ENCODE measurements around the gene VGF.

Gene VGF

DNA sequence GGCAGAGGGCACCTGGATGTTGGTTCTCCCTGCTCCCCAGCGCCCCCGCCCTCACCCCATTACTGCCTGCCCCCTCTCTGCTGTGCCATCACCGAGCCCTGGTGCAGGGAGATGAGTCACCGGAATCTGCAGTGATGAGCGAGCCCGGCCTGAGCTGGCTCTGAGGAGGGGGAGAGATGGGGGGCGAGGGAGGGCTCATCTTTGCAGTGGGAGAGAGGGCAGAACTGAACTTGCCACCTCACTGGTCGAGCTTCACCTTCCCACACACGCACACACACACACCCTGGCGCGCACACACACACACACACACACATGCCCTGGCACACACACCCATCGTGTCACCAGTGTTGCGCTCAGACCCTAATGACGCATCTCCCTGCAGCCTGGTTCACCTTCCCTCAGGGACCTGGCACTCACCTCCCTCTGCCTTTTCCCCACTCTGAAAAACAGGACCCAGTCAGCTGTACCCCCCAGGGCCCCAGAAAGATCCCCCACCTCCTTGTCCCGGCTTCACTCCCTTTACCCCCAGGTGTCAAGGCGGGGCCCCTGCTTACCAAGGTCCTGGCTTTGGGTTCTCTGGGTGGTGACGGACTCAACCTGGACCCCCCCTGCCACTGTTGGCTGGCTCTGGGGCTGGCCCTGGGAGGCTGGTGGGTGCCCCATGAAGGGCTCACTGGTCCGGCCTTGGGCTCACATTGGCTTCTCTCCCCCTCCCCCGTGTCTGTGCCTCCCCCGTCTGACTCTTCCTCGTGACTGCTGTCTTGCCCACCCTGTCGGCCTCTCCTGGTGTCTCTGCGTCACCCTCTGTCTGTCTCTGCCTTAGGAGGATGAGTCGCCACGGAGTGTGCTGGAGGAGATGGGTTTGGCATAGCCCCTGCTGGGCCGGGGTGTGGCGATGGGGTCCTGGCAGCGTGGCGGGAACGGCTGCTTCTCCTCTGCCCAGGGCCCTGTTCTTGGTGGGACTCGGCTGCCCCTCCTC lies 5.4 kb downstream of the VGF start (continued):
- TF ChIP-seq FEZF1 (tag by site-specific recombination; IDR thresholded peaks at IDR 0.05) (no peak), ZNF777 (tag by site-specific recombination; IDR thresholded peaks at IDR 0.05; ENCODE audit: borderline replicate concordance) (no peak), ZNF747 (tag by site-specific recombination; IDR thresholded peaks at IDR 0.05) (0 out of 2 replicates have a peak, but pooled peaks have one; percentile 24), KLF16 (tag by site-specific recombination; IDR thresholded peaks at IDR 0.05) (no peak), BCL11B (tag by site-specific recombination; IDR thresholded peaks at IDR 0.05; ENCODE audit: low read depth) (no peak), ZNF184 (tag by site-specific recombination; IDR thresholded peaks at IDR 0.05) (no peak), ZNF248 (tag by site-specific recombination; IDR thresholded peaks at IDR 0.05) (no peak), MEIS1 (CRISPR knock-in tag; IDR thresholded peaks at IDR 0.05; ENCODE audit: borderline replicate concordance) (no peak), EGR2 (tag by site-specific recombination; IDR thresholded peaks at IDR 0.05; ENCODE audit: low read depth) (peak; percentile 77), ZBTB7A (tag by site-specific recombination; IDR thresholded peaks at IDR 0.05; ENCODE audit: low read depth) (no peak), IKZF3 (tag by site-specific recombination; IDR thresholded peaks at IDR 0.05) (no peak), SP3 (tag by site-specific recombination; IDR thresholded peaks at IDR 0.05) (no peak), ZBTB21 (tag by site-specific recombination; IDR thresholded peaks at IDR 0.05) (no peak), ZNF776 (tag by site-specific recombination; IDR thresholded peaks at IDR 0.05; ENCODE audit: borderline replicate concordance) (0 out of 2 replicates have a peak, but pooled peaks have one; percentile 26), ZNF175 (tag by site-specific recombination; IDR thresholded peaks at IDR 0.05) (no peak), ZNF677 (tag by site-specific recombination; IDR thresholded peaks at IDR 0.05) (no peak), ZNF792 (tag by site-specific recombination; IDR thresholded peaks at IDR 0.05) (no peak), ZNF280C (tag by site-specific recombination; IDR thresholded peaks at IDR 0.05) (no peak), AEBP2 (tag by site-specific recombination; IDR thresholded peaks at IDR 0.05; ENCODE audit: borderline replicate concordance) (no peak), SCRT1 (tag by site-specific recombination; IDR thresholded peaks at IDR 0.05; ENCODE audit: borderline replicate concordance) (no peak), ZBTB11 (tag by site-specific recombination; conservative IDR thresholded peaks at IDR 0.05; ENCODE audit: low read depth) (no peak), ZNF239 (tag by site-specific recombination; IDR thresholded peaks at IDR 0.05) (no peak), ZBTB1 (tag by site-specific recombination; IDR thresholded peaks at IDR 0.05) (no peak)
- TF ChIP-seq, protein P1, sequence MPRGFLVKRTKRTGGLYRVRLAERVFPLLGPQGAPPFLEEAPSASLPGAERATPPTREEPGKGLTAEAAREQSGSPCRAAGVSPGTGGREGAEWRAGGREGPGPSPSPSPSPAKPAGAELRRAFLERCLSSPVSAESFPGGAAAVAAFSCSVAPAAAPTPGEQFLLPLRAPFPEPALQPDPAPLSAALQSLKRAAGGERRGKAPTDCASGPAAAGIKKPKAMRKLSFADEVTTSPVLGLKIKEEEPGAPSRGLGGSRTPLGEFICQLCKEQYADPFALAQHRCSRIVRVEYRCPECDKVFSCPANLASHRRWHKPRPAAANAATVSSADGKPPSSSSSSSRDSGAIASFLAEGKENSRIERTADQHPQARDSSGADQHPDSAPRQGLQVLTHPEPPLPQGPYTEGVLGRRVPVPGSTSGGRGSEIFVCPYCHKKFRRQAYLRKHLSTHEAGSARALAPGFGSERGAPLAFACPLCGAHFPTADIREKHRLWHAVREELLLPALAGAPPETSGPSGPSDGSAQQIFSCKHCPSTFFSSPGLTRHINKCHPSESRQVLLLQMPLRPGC (tag by site-specific recombination; IDR thresholded peaks at IDR 0.05): 0 out of 2 replicates have a peak, but pooled peaks have one; percentile 16
- TF ChIP-seq, protein P2, sequence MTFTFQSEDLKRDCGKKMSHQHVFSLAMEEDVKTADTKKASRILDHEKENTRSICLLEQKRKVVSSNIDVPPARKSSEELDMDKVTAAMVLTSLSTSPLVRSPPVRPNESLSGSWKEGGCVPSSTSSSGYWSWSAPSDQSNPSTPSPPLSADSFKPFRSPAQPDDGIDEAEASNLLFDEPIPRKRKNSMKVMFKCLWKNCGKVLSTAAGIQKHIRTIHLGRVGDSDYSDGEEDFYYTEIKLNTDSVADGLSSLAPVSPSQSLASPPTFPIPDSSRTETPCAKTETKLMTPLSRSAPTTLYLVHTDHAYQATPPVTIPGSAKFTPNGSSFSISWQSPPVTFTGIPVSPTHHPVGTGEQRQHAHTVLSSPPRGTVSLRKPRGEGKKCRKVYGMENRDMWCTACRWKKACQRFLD (tag by site-specific recombination; IDR thresholded peaks at IDR 0.05): no peak
- TF ChIP-seq, protein P3, sequence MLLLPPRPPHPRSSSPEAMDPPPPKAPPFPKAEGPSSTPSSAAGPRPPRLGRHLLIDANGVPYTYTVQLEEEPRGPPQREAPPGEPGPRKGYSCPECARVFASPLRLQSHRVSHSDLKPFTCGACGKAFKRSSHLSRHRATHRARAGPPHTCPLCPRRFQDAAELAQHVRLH (tag by site-specific recombination; IDR thresholded peaks at IDR 0.05): no peak
- TF ChIP-seq, protein P4, sequence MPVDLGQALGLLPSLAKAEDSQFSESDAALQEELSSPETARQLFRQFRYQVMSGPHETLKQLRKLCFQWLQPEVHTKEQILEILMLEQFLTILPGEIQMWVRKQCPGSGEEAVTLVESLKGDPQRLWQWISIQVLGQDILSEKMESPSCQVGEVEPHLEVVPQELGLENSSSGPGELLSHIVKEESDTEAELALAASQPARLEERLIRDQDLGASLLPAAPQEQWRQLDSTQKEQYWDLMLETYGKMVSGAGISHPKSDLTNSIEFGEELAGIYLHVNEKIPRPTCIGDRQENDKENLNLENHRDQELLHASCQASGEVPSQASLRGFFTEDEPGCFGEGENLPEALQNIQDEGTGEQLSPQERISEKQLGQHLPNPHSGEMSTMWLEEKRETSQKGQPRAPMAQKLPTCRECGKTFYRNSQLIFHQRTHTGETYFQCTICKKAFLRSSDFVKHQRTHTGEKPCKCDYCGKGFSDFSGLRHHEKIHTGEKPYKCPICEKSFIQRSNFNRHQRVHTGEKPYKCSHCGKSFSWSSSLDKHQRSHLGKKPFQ (tag by site-specific recombination; IDR thresholded peaks at IDR 0.05): no peak

Measured in HEK293 (cell line).